HUES6 (cell line): Measurements from ENCODE around the gene NKX2-1.
"Not testable (repeated sequence)": the region's sequence is repeated elsewhere in the genome, so short reads cannot be mapped to it uniquely, and the experiment has no call there.

Experiments used
- H3K27ac ChIP-seq: 2 replicates; pipeline ENCODE4 v1.7.0; 2013; ENCODE audit warnings: low read depth, mild to moderate bottlenecking, low read length, inconsistent platforms
- H3K27me3 ChIP-seq: 2 replicates; pipeline ENCODE4 v1.6.1; 2013; ENCODE audit warnings: low read length; ENCODE audit not compliant: control insufficient read depth, insufficient read depth
- H3K36me3 ChIP-seq: 2 replicates; pipeline ENCODE4 v1.6.1; 2013; ENCODE audit warnings: low read length; ENCODE audit not compliant: control insufficient read depth, insufficient read depth
- H3K4me1 ChIP-seq: 2 replicates; pipeline ENCODE4 v1.6.1; 2013; ENCODE audit warnings: low read length; ENCODE audit not compliant: control insufficient read depth, insufficient read depth
- H3K4me3 ChIP-seq: 2 replicates; pipeline ENCODE4 v1.5.1; 2013; ENCODE audit warnings: low read depth, low read length
- H3K9ac ChIP-seq: one replicate; pipeline ENCODE4 v1.6.1; 2013; ENCODE audit warnings: mild to moderate bottlenecking, low read length
- H3K9me3 ChIP-seq: 2 replicates; pipeline ENCODE4 v1.6.1; 2013; ENCODE audit warnings: low read depth, low read length; ENCODE audit not compliant: control insufficient read depth, insufficient read depth

The NKX2-1 gene

DNA sequence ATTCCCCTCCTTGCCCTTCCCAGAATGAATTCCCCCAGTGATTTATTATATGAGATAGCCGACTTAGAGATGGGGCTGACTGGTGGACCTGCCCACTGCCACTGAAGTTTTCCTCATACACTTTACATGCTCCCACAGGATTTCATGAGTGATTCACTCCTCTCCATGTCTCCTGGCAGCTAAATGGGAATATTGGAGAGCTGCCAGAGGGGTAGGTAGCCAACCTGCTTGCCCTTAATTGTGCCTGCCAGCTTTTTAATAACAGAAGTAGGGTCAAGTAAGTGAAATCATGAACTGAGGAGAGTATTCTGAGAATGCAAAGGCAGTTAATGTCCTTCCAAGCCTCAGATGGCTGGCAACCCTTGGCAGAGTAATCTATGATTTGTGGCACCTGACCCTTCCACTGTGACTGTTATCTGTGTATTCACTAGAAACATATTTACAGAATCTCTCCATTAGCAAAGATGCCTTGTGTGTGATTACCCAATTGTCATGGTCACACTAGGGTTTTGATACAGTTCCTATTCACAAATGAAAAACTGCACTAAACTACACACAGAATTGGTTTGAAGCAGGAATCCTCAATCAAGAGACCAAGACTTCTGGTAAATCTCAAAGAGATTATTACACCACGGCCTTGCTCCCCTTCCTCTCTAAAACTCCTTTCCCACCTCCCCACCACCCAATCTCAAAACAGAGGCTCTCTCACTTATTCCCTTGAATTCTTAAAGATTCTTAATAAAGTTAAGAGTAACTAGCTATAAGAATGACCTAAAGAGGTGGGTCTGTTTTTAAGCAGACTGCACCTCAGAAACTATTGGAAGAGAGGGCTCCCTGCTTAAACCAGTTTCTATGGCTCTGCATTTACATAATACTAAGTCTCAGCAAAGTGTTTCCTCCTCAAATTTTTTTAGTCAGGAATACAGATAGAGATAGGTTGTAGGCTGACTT, 17.2 kb downstream of the NKX2-1 start:
- Histone ChIP-seq H3K9me3 (no peaks in the 10 kb centered on the region), H3K36me3 (no peaks in the 10 kb centered on the region), H3K27ac (no peak overlapping the region), H3K4me1 (peaks cover 18% of the 10 kb centered on the region), H3K9ac (no peak overlapping the region), H3K27me3 (peaks cover 100% of the 10 kb centered on the region), H3K4me3 (no peak overlapping the region)

DNA sequence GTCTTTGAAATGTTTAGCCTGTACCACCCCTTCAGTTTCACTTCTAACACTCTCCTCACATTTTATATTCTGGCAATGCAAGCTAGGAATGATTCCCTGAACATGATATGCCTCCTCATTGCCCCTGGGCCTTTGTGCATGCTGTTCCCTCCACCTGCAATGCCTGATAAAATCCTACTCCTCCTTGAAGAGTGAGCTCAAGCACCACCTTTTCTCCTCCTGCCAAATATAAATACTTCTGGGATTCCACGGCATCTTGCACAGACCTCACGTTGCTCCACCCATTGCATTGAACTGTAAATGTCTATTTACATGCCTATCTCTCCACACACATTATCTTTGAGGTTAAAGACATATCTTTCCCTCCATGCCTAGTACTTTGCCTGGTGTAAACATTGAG, 21.1 kb downstream of the NKX2-1 start:
- no peaks in the 10 kb centered on the region for H3K9me3 ChIP-seq
- H3K27ac ChIP-seq = no peak overlapping the region
- H3K4me1 ChIP-seq = peaks cover 12% of the 10 kb centered on the region; the same call in 1 of the 2 replicates
- H3K9ac ChIP-seq = no peak overlapping the region
- peaks cover 97% of the 10 kb centered on the region for H3K27me3 ChIP-seq
- H3K4me3 ChIP-seq = no peak overlapping the region
- no peaks in the 10 kb centered on the region for H3K36me3 ChIP-seq

DNA sequence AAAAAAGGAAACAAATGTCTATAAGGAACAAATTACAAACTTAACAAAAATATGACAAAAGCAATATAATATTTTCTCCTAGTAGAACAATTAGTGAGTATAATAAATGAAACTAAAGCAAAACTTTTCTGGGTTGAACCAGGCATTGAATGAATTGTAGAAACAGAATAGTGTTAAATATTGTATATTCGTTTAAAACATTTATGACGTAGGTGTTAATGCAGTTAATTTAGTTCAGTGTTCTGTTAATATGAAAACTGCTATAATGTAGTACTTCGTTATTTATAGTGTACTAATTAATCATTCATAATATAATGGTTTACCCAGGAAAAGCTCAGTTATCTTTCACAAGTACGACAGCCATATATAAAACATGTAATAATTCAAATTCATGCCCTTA, 23.7 kb downstream of the NKX2-1 start:
- Histone ChIP-seq H3K4me1 (peaks cover 8% of the 10 kb centered on the region; the same call in 1 of the 2 replicates), H3K36me3 (no peaks in the 10 kb centered on the region), H3K9ac (no peak overlapping the region), H3K4me3 (no peak overlapping the region), H3K27me3 (peaks cover 97% of the 10 kb centered on the region), H3K9me3 (no peaks in the 10 kb centered on the region), H3K27ac (no peak overlapping the region)

DNA sequence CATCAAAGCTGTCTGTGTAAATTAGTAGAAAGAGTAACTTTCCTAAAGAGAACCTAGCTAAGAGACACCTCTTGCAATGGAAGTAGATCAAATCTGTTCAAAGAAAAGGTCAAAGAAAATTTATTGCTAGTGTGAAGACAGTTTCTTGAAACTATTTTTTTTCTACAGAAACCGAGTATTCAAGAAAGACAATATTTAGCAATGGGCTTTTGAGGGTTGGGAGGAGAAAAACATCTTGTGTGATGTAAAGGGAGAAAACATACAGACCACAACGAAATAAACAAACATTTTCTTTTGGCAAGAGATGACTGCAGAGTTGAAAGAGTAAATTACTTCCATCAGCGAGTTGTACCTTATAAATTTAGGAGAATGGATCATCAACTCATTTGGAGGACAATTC, 24.4 kb downstream of the NKX2-1 start:
- Histone ChIP-seq H3K4me3 (no peak overlapping the region), H3K9ac (no peak overlapping the region), H3K36me3 (no peaks in the 10 kb centered on the region), H3K4me1 (peaks cover 8% of the 10 kb centered on the region; the same call in 1 of the 2 replicates), H3K27me3 (peaks cover 97% of the 10 kb centered on the region), H3K9me3 (no peaks in the 10 kb centered on the region), H3K27ac (no peak overlapping the region)

DNA sequence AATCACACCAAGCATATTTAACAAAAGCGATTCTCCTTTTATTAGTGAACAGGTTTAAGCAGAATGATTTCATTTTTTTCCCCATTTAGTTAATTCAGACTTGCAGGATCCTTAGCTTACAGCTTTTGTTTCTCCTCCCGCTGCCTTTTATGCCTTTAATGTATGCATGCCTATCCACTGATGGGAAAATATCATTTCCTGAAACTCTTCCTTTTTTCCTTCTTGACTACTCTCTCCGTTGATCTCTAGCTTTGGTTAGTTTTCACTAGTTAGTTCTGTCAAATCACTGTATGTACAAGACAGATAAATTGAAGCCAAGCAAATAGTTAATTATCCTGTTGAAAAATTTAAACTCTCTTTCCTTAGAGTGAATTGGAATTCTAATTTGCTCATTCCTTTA, 26.3 kb downstream of the NKX2-1 start:
- Histone ChIP-seq H3K36me3 (no peaks in the 10 kb centered on the region), H3K4me1 (peaks cover 8% of the 10 kb centered on the region; the same call in 1 of the 2 replicates), H3K9me3 (no peaks in the 10 kb centered on the region), H3K27ac (no peak overlapping the region), H3K27me3 (peaks cover 93% of the 10 kb centered on the region), H3K9ac (no peak overlapping the region), H3K4me3 (no peak overlapping the region)

DNA sequence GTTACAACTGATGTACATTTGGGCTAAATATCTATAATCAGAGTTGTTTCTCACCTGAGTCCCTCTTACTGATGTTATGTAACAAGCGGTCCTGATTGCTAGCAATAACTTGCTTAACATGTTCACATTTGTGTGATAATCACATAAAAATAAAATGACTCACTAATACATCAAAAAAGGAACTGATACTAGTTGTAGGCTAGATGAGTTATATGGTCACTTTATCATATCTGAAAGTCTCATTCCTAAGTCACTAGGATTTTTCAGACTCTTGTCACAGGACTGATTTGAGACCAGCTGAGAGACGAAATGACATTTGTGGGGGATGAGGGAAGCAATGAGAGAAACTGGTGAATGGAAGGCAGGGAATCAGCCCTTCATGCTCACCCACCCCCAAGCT, 34.3 kb downstream of the NKX2-1 start:
- H3K4me3 ChIP-seq = no peak overlapping the region
- no peaks in the 10 kb centered on the region for H3K36me3 ChIP-seq
- no peaks in the 10 kb centered on the region for H3K9me3 ChIP-seq
- peaks cover 63% of the 10 kb centered on the region for H3K27me3 ChIP-seq
- H3K4me1 ChIP-seq = no peaks in the 10 kb centered on the region
- no peak overlapping the region for H3K9ac ChIP-seq
- no peak overlapping the region for H3K27ac ChIP-seq

DNA sequence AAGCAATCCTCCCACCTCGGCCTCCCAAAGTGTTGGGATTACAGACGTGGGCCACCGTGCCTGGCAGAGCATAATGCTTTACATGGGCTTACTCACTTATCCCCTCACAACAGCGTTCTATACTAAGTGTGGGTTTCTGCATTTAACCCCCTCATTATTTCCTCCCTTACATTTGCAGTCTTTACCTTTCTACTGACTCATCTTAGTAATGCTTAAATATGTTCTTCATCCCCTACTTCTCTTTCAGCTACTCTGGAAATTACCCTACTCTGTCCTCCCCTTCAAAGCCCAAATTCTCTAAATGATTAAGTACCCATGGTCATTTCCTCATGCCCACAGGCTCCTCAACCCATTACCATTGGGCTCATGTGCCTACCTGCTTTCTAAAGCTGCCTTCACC, 40.7 kb downstream of the NKX2-1 start:
- H3K36me3 ChIP-seq = no peaks in the 10 kb centered on the region
- H3K9ac ChIP-seq = no peak overlapping the region
- no peaks in the 10 kb centered on the region for H3K4me1 ChIP-seq
- H3K4me3 ChIP-seq = no peak overlapping the region
- no peaks in the 10 kb centered on the region for H3K9me3 ChIP-seq
- no peak overlapping the region for H3K27ac ChIP-seq
- H3K27me3 ChIP-seq = peaks cover 42% of the 10 kb centered on the region

DNA sequence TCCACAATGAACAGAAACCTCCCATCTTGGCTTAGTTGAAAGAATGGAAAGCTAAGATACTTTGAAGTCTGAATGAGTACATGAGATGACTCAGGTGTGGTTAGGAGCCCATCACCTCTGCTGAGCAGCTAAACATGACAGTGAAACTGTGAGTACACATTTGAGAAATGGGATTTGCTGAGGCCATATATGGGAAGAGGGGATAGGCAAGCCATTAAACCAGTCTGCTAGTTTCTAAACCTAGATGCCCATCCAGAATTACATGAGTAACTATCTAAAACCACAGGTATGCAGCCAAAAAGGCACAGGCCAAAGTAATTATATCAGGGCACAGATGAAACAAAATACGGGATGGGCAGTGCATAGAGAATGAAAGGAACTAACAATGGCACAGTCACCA, 41.2 kb downstream of the NKX2-1 start:
- no peaks in the 10 kb centered on the region for H3K9me3 ChIP-seq
- H3K4me1 ChIP-seq = no peaks in the 10 kb centered on the region
- no peak overlapping the region for H3K9ac ChIP-seq
- H3K27ac ChIP-seq = no peak overlapping the region
- peaks cover 38% of the 10 kb centered on the region for H3K27me3 ChIP-seq
- H3K36me3 ChIP-seq = no peaks in the 10 kb centered on the region
- H3K4me3 ChIP-seq = no peak overlapping the region

DNA sequence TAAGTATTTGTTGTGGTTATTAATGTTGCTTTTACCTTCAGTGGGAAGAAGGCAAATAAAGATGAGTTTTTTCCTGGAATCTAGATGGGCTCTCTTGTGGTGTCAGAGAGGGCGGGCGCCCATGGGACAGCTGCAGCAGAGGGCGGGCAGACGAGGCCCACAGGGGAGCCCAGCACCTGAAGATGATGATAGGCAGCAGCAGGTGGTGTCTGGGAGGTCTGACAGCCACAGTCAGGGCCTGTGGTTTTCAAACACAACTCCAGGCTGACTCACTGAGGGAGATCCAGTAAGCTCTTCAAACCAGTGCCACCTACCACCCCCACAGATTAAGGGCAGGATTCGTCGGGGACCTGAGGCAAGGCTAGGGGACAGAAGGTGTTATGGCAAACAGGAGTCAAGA, 42.8 kb downstream of the NKX2-1 start:
- Histone ChIP-seq H3K9ac (no peak overlapping the region), H3K4me1 (no peaks in the 10 kb centered on the region), H3K27ac (no peak overlapping the region), H3K27me3 (peaks cover 31% of the 10 kb centered on the region), H3K36me3 (no peaks in the 10 kb centered on the region), H3K9me3 (no peaks in the 10 kb centered on the region), H3K4me3 (no peak overlapping the region)

DNA sequence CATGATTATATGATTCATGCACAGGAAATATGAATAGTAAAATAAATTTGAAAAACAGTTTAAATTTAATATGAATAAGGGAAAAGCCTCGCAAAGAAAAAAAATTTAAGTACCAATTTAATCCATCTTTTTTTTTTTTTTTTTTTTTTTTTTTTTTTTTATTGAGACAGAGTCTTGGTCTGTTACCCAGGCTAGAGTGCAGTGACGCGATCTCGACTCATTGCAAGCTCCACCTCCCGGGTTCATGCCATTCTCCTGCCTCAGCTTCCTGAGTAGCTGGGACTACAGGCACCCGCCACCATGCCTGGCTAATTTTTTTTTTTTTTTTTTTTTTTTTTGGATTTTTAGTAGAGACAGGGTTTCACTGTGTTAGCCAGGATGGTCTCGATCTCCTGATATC, 44.0 kb downstream of the NKX2-1 start:
- not testable (repeated sequence) for H3K36me3 ChIP-seq

DNA sequence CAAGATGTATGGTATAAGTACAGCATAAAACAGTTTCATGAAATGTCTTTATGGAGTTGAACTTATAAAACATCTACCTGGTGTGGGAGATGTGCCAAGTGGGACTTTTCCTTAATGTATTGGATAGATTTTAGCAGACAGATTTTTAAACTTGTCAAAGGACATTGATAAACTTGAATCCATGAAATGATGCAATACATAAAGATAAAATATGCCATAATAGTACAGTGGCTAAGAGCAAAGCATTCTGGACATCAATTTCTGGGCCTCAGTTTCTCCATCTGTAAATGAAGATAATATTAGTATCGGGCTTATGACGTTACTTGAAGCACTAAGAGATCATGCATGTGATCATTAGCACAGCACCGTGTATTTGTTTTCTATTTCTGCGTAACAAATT, 45.4 kb downstream of the NKX2-1 start:
- H3K36me3 ChIP-seq = no peaks in the 10 kb centered on the region
- H3K4me3 ChIP-seq = no peak overlapping the region
- no peaks in the 10 kb centered on the region for H3K9me3 ChIP-seq
- H3K27me3 ChIP-seq = peaks cover 8% of the 10 kb centered on the region
- no peaks in the 10 kb centered on the region for H3K4me1 ChIP-seq
- H3K9ac ChIP-seq = no peak overlapping the region
- H3K27ac ChIP-seq = no peak overlapping the region

More for the DNA sequence above, 44.0 kb downstream of the NKX2-1 start:
- H3K9me3 ChIP-seq, H3K9ac ChIP-seq, H3K4me3 ChIP-seq, H3K4me1 ChIP-seq, H3K27ac ChIP-seq: not testable (repeated sequence)
- H3K27me3 ChIP-seq = peaks cover 18% of the 10 kb centered on the region
